GM18873 (cell line): ENCODE results near the gene BCAP29.
"Not testable (repeated sequence)": the region's sequence is repeated elsewhere in the genome, so short reads cannot be mapped to it uniquely, and the experiment has no call there.

Source experiments
- ATAC-seq: cut with Tn5 transposase; IDR thresholded peaks from one replicate; pipeline ENCODE4 v1.9.1; 2021; ENCODE audit warnings: mild to moderate bottlenecking, moderate library complexity, moderate number of reproducible peaks; ENCODE audit not compliant: unreplicated experiment, low FRiP score

The BCAP29 gene, protein sequence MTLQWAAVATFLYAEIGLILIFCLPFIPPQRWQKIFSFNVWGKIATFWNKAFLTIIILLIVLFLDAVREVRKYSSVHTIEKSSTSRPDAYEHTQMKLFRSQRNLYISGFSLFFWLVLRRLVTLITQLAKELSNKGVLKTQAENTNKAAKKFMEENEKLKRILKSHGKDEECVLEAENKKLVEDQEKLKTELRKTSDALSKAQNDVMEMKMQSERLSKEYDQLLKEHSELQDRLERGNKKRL

DNA sequence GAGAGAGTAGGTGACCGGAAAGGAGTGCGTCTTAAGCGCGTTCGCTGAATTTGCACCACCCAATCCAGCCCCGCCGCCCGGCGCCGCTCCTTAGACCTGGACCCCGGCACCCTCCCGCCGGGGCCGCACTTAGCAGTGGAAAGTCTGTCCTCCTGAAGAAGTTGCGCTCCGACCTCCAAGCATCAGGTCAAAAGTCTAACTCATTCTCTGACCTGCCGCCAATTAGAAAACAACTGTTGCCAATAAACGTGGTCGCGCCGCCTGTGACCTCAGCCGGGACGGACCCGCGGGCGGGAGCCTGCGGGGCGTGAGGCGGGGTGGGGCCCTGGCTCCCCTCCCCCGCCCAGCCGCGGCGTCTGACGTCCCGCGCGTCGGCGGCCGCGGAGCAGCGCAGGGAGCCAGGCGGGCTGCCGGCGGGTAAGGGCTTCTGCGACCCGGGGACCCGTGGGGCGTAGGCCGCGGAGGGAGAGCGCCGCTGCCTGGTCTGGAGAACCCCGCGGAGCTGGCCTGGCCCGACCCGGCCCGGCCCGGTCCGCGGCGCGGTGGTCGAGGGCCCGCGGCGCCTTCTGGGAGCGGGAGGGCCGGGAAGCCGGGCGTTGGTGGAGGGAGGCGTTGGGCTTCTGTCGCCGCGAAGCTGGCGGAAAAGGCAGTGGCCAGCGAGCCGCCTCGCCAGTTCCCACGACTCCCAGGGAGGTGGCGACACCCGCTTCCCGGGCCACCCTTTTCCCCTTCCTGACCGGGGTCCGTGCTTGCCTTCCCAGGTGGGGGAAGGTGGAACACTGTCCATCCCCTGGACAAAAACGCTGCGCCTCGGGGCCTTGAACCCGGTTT is at the start of gene BCAP29:
TSS of gene BCAP29 (plus strand) at position 362 of the 831 bp plus-strand sequence. CDS start 527 bp downstream, outside the sequence.
- peak; percentile 75 for ATAC-seq

- no peak for ATAC-seq
These were observed 49.3 kb upstream of the BCAP29 start for GRCh38 chr7:107530751-107531150.

DNA sequence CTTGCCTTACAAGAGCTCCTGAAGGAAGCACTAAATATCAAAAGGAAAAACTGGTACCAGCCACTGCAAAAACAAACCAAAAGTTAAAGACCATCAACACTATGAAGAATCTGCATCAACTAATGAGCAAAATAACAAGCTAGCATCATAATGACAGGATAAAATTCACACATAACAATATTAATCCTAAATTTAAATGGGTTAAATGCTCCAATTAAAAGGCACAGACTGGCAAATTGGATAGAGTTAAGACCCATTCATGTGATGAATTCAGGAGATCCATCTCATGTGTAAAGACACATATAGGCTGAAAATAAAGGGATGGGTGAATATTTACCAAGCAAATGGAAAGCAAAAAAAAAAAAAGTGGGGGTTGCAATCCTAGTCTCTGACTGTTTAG is 45.9 kb upstream of the BCAP29 start:
- ATAC-seq = no peak

DNA sequence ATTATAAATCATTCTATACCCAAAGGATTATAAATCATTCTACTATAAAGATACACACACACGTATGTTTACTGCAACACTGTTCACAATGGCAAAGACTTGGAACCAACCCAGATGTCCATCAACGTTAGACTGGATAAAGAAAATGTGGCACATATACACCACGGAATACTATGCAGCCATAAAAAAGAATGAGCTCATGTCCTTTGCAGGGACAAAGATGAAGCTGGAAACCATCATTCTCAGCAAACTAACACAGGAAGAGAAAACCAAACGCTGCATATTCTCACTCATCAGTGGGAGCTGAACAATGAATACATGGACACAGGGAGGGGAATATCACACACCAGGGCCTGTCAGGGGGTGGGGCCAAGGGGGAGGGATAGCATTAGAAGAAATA is 42.8 kb upstream of the BCAP29 start:
- ATAC-seq = not testable (repeated sequence)

DNA sequence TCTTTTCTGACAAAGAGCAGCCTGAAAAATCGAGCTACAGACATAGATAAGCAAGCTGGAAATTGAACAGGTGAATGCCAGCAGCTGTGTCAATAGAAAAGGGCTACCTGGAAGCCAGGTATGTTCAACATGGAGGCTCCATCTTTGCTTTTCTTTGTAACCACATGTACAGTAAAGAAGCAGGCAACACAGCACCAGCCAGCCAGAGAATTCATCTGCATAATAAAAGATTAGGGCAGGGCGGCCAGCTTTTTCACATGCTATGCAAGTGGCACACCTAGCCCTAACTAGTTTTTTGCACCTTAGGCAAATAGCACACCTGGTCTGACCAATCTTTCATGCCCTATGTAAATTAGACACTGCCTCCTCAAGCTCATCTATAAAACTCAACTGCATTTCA is 42.0 kb upstream of the BCAP29 start:
- ATAC-seq = no peak

DNA sequence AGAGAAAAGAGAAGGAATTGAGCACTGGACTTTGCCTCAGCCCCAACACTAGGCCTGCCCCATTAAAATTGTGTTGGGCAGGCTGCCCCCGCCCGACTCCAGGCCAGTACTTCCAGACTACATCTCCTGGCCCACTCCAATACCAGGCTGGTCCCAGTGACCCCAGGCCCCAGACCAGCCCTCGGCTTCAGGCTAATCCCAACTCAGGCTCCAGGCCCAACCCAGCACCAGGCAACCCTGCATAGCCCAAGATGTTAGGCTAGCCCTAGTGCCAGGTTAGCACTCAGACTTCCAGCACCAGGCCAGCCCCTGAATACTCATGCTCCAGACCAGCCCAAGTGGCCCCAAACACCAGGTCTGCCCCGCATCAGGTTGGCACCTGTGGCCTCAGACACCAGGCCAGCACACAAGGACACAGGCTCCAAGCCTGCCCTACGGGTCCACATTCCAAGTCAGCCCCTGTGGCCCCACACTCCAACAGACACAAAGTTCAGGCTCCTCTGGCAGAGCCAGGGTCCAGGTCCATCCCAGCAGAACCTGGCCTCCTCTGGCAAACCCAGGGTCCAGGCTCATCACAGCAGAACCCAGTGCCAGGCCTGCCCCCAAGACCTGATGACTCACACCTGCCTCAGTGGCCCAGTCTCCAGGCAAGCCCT is 36.6 kb upstream of the BCAP29 start:
- no peak for ATAC-seq

- no peak for ATAC-seq
These were observed 35.0 kb upstream of the BCAP29 start for GRCh38 chr7:107544848-107545591.

DNA sequence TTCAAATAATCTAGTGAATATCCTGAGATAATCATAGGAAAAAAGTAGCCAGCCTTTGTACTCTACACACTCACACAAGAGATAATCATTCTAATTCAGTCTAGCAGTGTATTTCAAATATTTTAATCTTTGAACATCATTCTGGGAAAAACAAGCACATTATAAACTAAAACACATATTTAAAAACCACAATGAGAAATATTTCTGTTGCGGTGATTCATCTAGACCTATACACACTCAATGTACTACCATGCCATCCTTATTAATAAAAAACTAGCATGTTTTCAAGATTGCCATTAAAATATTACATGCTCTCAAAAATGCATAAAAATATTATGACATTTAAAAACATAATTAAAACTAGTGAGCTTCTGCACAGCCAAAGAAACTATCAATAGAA is 28.1 kb upstream of the BCAP29 start:
- ATAC-seq = no peak

- ATAC-seq = no peak
These were observed 24.2 kb upstream of the BCAP29 start for GRCh38 chr7:107555893-107556292.

DNA sequence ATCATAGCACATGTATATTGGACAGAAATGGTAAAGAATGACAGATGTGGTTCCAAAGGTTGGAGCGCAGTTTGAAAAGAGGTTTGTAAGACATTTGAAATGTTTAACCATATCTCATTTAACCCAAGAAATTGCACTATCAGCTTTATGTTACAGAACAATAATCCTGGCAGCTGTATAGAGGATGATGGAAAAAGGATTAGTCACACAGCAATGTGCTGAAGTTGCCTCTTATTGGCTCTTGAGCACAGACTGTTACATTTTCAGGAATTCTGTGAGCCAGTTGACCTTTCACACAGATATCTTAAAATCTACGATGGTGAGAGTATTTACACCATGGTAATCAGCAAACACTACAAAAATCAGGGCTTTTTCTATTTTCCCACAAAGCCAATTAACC is 20.2 kb upstream of the BCAP29 start:
- no peak for ATAC-seq

DNA sequence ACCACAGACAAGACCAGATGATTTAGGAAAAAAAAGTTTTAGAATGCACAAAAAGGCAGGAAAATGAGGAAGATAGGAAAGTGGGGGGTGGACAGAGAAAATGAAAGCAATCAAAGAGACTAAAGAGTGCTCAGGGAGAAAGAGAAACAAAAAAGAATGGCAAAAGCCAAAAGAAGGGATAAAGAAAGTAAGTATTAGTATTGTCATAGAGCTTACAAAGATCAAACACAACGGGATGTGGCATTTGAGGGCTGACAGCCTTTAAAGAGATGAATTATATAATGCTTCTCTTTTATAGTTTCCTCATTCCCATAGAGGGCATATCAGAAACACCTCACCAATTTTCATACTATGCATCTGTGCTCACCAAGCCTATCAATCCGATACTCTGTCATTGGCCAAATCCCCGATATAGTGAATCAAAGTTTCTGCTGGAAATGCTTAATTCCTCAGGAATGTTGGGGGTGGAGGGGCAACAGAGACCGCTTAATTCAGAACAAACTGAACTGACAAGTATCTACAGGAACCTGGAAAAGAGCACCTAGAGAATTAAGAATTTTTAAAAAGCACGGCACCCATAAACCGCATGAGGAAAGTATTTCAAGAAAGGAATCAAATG is 19.0 kb upstream of the BCAP29 start:
- no peak for ATAC-seq

DNA sequence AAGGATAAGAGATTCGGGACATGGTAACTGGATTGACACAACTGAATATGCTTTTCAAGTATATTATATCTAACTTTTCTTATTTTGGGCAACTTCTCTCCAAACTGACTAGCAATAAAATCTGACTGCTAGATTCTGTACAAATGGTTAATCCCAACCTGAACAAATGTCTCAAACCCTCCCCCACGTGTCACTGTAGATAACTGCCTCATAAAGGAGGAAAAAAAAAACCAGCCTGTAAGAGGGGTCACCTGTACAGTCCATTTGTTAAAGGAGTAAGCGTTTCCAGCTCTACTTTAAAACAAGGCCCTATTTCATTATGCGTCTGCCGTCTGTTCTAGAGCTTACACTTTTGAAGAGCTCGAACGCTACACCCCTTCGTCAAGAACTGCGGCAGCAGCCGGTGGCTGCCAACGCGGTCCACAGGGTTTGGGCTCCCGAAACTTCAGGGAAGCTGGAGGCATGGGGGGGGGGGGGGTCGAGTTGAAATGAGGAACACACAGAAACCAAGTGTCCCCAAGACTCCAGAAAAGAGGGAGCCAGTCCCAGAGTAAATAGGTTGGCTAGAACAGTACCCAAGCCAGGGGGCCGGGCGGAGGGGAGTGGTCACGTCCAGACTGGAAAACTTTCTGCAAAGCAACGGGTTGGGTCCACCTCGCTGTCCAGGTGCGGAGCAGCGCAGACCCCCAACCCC is 16.8 kb upstream of the BCAP29 start:
- ATAC-seq = peak; percentile 43

DNA sequence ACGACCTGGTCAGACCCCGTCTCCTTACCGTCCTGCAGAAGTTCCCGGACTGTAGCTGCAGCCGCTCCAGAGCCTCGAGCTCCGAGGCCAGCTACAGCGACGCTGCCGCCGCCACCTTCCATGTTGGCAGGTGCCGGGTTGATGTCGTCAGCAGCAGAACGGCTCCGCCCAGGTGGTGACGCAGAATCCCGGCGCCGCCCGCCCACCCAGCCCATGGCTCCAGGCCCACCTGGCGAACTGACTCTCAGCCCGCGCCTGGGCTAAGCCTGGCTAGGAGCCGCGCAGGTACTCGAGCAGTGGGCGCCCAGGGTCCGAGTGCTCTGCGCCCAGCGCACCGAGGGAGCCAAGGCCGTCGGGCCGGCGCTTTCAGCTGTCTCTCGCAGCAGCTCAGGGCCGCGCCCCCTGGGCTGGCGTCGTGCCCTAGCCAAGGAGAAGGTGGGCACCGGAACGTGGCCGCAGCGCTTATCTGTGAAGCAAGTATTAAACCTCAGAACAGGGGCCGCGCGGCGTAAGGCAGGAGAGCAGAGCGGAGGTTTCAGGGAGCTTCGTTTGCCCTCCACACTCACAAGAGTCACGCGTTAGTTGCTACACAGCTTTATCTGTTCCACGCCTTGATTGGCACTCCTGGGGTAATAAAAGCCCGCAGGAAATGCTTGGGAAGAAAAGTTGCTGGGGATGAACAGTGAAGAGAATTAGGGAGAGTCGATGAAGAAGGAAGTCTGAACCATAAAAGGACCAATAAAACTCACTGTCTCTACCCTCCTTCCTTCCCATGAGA is 16.1 kb upstream of the BCAP29 start, which contains the start of the genes COG5 and DUS4L:
TSS of gene COG5 (minus strand) at position 146 of the 778 bp plus-strand sequence. CDS start at position 122, 24 bp downstream.
TSS of gene DUS4L (plus strand) at position 197 of the 778 bp plus-strand sequence. CDS start 3,100 bp downstream, outside the sequence.
- ATAC-seq = peak; percentile 91

DNA sequence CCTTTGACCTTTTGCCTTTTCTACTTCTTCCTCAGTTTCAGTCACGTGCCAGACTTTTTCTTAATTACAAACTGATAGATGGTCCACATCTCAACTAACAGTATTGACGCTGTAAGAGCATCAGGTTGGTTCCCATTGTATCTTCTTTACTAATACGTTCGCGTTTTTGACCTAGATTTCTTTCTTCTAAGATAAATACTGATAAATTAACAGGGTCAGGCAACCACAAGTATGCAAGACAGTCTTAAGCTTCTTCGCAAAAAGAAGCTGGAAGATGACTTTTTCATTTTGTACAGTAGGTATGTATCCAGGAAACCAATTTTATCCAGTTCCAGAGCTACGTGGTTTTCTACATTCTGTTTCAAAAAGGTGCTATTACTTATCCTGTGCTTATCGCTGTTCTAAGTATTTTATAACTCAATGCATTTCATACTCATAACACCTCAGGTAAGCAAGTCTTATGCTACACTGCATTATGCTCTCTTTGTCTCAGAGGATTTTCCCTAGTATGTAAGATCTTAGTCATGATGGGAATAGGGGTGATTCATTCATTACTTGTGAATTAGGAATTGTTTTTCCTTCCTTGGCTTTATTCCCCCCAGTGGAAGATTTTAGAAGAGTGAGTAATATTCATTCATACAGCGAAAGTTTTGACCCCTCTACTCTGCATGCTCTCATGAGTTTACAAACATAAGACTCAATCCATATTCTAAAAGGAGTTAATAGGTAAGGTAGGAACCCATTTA is 15.3 kb upstream of the BCAP29 start:
- ATAC-seq = no peak

- no peak for ATAC-seq
These were observed 9.7 kb upstream of the BCAP29 start for GRCh38 chr7:107570298-107570697.

DNA sequence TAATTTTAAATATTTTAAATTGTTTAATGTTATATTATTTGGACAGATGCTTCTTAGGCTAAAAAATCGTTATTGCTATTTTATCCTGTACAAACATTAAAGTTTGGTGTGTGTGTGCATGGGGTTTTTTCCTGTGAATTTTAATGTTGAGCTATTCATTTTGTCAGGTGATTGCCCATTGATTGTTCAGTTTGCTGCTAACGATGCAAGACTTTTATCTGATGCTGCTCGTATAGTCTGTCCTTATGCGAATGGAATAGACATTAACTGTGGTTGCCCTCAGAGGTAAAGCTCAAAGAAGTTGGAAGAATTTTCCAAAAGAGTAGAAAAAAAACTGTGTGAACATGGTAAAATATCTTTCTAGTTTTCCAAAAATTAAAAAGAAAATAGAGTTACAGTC is 6.5 kb upstream of the BCAP29 start:
- ATAC-seq = no peak

- ATAC-seq = no peak
These were observed 527 bp upstream of the BCAP29 start for GRCh38 chr7:107579554-107579884.

- no peak for ATAC-seq
These were observed 804 bp downstream of the BCAP29 start for GRCh38 chr7:107580716-107581383.
